K562 (cell line): ENCODE data around the gene DNAJC1. TPM values are rescaled to one million over a fixed set of nuclear protein-coding genes. Genes with fewer than 3 reads are reported as not detected.

ENCODE experiments used
- ATAC-seq: fragments of 200-7000 bp; cut with Tn5 transposase; 3 replicates; pipeline ENCODE4 v1.9.1; 2020; ENCODE audit warnings: moderate library complexity
- BruUV-seq: library from RNA; stranded (reverse); fragments of 400-500 nt; replicated peaks from 2 replicates; lab custom pipeline; 2021; lab: Mats Ljungman, UMichigan
- CTCF ChIA-PET: fragments of 300-600 bp; formaldehyde crosslinking; extraction: SDS; loops from one replicate; lab custom pipeline; 2021; ENCODE audit warnings: low intra/inter-chr PET ratio; lab: Yijun Ruan, JAX
- POLR2A ChIA-PET: fragments of 300-600, 350-650 bp; sonication (Branson Sonifier 250); formaldehyde crosslinking; extraction: SDS; loops from one replicate; lab custom pipeline; 2021; ENCODE audit warnings: antibody characterized with exemption, inconsistent platforms; lab: Yijun Ruan, JAX
- DNase-seq, 4 experiments: peaks; one replicate each; pipeline versions ENCODE4 v3.0.0 to v3.0.0-alpha.2; 2011 to 2018; ENCODE audit warnings: low spot score in 3 of 4, mixed read lengths in 3 of 4; ENCODE audit errors: extremely low read depth in 1 of 4
- FAIRE-seq: peaks from 2 replicates; lab custom pipeline; 2011; peaks lifted over from hg19 to GRCh38; lab: Jason Lieb, UNC
- H2AFZ ChIP-seq: 2 replicates; pipeline ENCODE4 v1.6.0; 2011; ENCODE audit warnings: low read depth, low read length, control low read depth, inconsistent platforms
- H3K27ac ChIP-seq: fragments of 200-600 bp; 3 replicates; pipeline ENCODE4 v1.8.0; 2011; ENCODE audit warnings: low read depth, mild to moderate bottlenecking, control low read depth, inconsistent platforms, low read length, moderate library complexity, mixed read lengths; ENCODE audit errors: extremely low read depth
- H3K27me3 ChIP-seq, 2 experiments: fragments of 300-600 bp in 1 of 2; 2 replicates in 1 of 2; 3 replicates in 1 of 2; pipeline versions ENCODE4 v1.6.0 to v1.8.0; 2011; ENCODE audit warnings: inconsistent platforms in 2 of 2, low read length in 2 of 2, mild to moderate bottlenecking in 1 of 2, mixed read lengths in 1 of 2, moderate library complexity in 1 of 2; ENCODE audit not compliant: control insufficient read depth in 2 of 2, insufficient read depth in 2 of 2
- H3K36me3 ChIP-seq: fragments of 300-600 bp; 3 replicates; pipeline ENCODE4 v1.8.0; 2011; ENCODE audit warnings: mild to moderate bottlenecking, low read length, inconsistent platforms; ENCODE audit not compliant: control insufficient read depth, insufficient read depth
- H3K4me1 ChIP-seq, 2 experiments: fragments of 200-600 bp in 1 of 2; replicated peaks in 1 of 2; 2 replicates in 1 of 2; 3 replicates in 1 of 2; pipeline versions ENCODE4 v1.5.1 to v1.8.0; 2011; ENCODE audit warnings: inconsistent platforms in 2 of 2, low read length in 2 of 2, mild to moderate bottlenecking in 1 of 2, mixed read lengths in 1 of 2, moderate library complexity in 1 of 2; ENCODE audit not compliant: control insufficient read depth in 2 of 2, insufficient read depth in 2 of 2
- H3K4me2 ChIP-seq: 2 replicates; pipeline ENCODE4 v1.6.1; 2011; ENCODE audit warnings: low read length, control low read depth, inconsistent platforms, mixed read lengths; ENCODE audit not compliant: insufficient read depth
- H3K4me3 ChIP-seq: fragments of 200-600 bp; sonication (generic), shearing (Covaris generic); 2 replicates; pipeline ENCODE4 v1.5.1; 2016; ENCODE audit warnings: control low read depth, inconsistent platforms
- H3K79me2 ChIP-seq: fragments of 200-600 bp; 3 replicates; pipeline ENCODE4 v1.8.0; 2011; ENCODE audit warnings: low read length, inconsistent platforms; ENCODE audit not compliant: control insufficient read depth, insufficient read depth
- H3K9ac ChIP-seq, 2 experiments: 2 replicates each; pipeline versions ENCODE4 v1.6.0 to v1.6.1; 2011; ENCODE audit warnings: low read depth in 2 of 2, low read length in 2 of 2, control low read depth in 1 of 2, inconsistent platforms in 1 of 2, mild to moderate bottlenecking in 1 of 2, mixed read lengths in 1 of 2; ENCODE audit not compliant: insufficient read depth in 1 of 2
- H3K9me1 ChIP-seq: one replicate; pipeline ENCODE4 v1.6.0; 2011; ENCODE audit warnings: inconsistent platforms, mild to moderate bottlenecking, low read length, moderate library complexity; ENCODE audit not compliant: control insufficient read depth, insufficient read depth
- H3K9me3 ChIP-seq: replicated peaks from 2 replicates; pipeline ENCODE4 v1.5.1; 2011; ENCODE audit warnings: low read depth, low read length, inconsistent platforms; ENCODE audit not compliant: control insufficient read depth, insufficient read depth
- H4K20me1 ChIP-seq: replicated peaks from 2 replicates; pipeline ENCODE4 v1.6.1; 2011; ENCODE audit warnings: low read length, inconsistent platforms, mixed read lengths; ENCODE audit not compliant: control insufficient read depth, insufficient read depth
- FOXJ2 ChIP-seq: fragments of 200-800 bp; sonication (Bioruptor generic); IDR thresholded peaks from 2 replicates; pipeline ENCODE4 v1.6.1; 2016; ENCODE audit warnings: missing genetic modification characterization, missing compliant biosample characterization
- GATAD2A ChIP-seq: fragments of 450-650 bp; IDR thresholded peaks from 2 replicates; pipeline ENCODE4 v1.6.1; 2017
- ZNF165 ChIP-seq: fragments of 250-450 bp; sonication (Bioruptor Pico); IDR thresholded peaks from 2 replicates; pipeline ENCODE4 v1.4.0; 2020; ENCODE audit warnings: borderline replicate concordance
- ZNF232 ChIP-seq: sonication (generic); formaldehyde crosslinking; IDR thresholded peaks from 2 replicates; pipeline ENCODE4 v1.8.0; 2022; ENCODE audit warnings: mild to moderate bottlenecking, missing genetic modification reagents
- WGBS: fragments of 100-300 bp; shearing (Covaris generic); methylation state at CpG from one replicate; pipeline ENCODE4 v1.1.6; 2016; ENCODE audit warnings: low coverage, mixed read lengths; ENCODE audit not compliant: insufficient coverage; ENCODE audit errors: missing lambda C conversion rate; 5-methylcytosine and 5-hydroxymethylcytosine counted together
- in situ Hi-C: fragments of 300-500 bp; cut with MboI; formaldehyde crosslinking; loops from 4 replicates; pipeline ENCODE4 v1.15.0; 2018; ENCODE audit warnings: inconsistent platforms, mixed read lengths
- intact Hi-C: fragments of 100-400 bp; cut with micrococcal nuclease; formaldehyde crosslinking; loops from 2 replicates; pipeline ENCODE4 v1.14.2; 2022
- polyA plus RNA-seq, 8 experiments: library from polyadenylated mRNA; depleted of rRNA in 4 of 8; stranded (reverse) in 5 of 8; unstranded in 3 of 8; fragments of >200 nt; fragmentation: Nextera tagmentation in 2 of 8; fragmentation: Illumina TruSeq in 1 of 8; extraction: Ambion mirVana in 2 of 8; extraction: Trizol in 1 of 8; gene quantifications; 2 replicates each; pipeline versions ENCODE4 v1.2.1 to v1.2.3, GENCODE V29; 2011 to 2014; ENCODE audit warnings: inconsistent platforms in 1 of 8, missing spikeins in 1 of 8
- total RNA-seq, 7 experiments: library from RNA; depleted of rRNA in 6 of 7; stranded (reverse); fragments of >200 nt in 6 of 7; fragmentation: Illumina TruSeq in 2 of 7; extraction: Trizol in 2 of 7; gene quantifications; 2 replicates each; pipeline versions ENCODE4 v1.2.1 to v1.2.3, GENCODE V29; 2011 to 2021; ENCODE audit warnings: low replicate concordance in 1 of 7
- TF ChIP-seq, protein P1 (sequence below), 2 experiments: fragments of 450-650 bp; IDR thresholded peaks; 2 replicates each; pipeline ENCODE4 v1.6.1; 2018; ENCODE audit warnings: mild to moderate bottlenecking in 2 of 2, low read depth in 1 of 2; ENCODE audit not compliant: partially characterized antibody in 2 of 2
- TF ChIP-seq, protein P2 (sequence below): fragments of 450-650 bp; IDR thresholded peaks from 2 replicates; pipeline ENCODE4 v1.6.1; 2016; ENCODE audit warnings: mild to moderate bottlenecking, moderate library complexity

The DNAJC1 gene
- total and polyA plus RNA-seq, 9 of the 15 experiments (the other 6 are each of a cell fraction or from before 2014, with no cell fraction given): 5.4 to 77.6 (median 40.3) TPM

DNA sequence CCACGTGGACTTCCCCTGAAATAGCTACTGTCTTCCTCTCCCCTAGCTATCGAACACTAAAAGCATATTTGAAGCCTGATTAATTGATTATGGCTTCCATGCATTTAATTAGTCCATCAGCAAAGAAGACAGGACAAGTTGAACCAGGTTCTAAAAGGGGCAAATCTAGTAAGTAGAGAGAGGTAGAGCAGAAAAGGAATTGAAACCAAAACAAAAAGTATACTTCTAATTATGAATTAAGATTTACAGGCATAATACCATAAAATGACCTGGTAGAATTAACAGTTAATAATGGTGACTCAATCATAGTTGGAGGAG, 393 bp upstream of the DNAJC1 start:
- POLR2A ChIA-PET: interaction anchor here (0.5 to 2.5 kb wide), 13 partner anchors 9 to 848 kb away, joined by 3 to 15 read pairs (median 3); partner anchors contain the start of gene COMMD3
- Histone ChIP-seq H3K79me2 (peaks cover 43% of the 10 kb centered on the region), H4K20me1 (no peaks in the 10 kb centered on the region), H2AFZ (peak overlapping the region; percentile 87), H3K4me2 (peak overlapping the region; percentile 92), H3K4me3 (peak overlapping the region; percentile 85), H3K27ac (peak overlapping the region; percentile 87), H3K9me3 (no peaks in the 10 kb centered on the region), H3K9ac (peak overlapping the region; percentile 86 to 98), H3K4me1 (peaks cover 8 to 21% of the 10 kb centered on the region in 2 experiments), H3K9me1 (no peaks in the 10 kb centered on the region), H3K27me3 (no peaks in the 10 kb centered on the region), H3K36me3 (no peaks in the 10 kb centered on the region; the same call in 2 of the 3 replicates)
- ATAC-seq (no peak), DNase-seq (no peak), FAIRE-seq (no peak)
- CTCF ChIA-PET: interaction anchor here (0.6 kb wide), 1 partner anchor 13 kb away, joined by 3 read pairs; no protein-coding TSS in a partner anchor
- whole genome bisulfite sequencing: 5% methylated on average over 2 of the region's 2 CpGs
- intact Hi-C loops: loop anchor here (5.0 kb wide), 1 partner anchor 128 kb away; no protein-coding TSS in a partner anchor
- in situ Hi-C loops: loop anchor here (10.0 kb wide), 1 partner anchor 1061 kb away; no protein-coding TSS in a partner anchor
- TSS peak; percentile 79 for BruUV-seq
- peak; percentile 65 for TF ChIP-seq FOXJ2 (tag)
- 0 out of 2 replicates have a peak, but pooled peaks have one; percentile 37 for TF ChIP-seq GATAD2A
- TF ChIP-seq, protein P1, sequence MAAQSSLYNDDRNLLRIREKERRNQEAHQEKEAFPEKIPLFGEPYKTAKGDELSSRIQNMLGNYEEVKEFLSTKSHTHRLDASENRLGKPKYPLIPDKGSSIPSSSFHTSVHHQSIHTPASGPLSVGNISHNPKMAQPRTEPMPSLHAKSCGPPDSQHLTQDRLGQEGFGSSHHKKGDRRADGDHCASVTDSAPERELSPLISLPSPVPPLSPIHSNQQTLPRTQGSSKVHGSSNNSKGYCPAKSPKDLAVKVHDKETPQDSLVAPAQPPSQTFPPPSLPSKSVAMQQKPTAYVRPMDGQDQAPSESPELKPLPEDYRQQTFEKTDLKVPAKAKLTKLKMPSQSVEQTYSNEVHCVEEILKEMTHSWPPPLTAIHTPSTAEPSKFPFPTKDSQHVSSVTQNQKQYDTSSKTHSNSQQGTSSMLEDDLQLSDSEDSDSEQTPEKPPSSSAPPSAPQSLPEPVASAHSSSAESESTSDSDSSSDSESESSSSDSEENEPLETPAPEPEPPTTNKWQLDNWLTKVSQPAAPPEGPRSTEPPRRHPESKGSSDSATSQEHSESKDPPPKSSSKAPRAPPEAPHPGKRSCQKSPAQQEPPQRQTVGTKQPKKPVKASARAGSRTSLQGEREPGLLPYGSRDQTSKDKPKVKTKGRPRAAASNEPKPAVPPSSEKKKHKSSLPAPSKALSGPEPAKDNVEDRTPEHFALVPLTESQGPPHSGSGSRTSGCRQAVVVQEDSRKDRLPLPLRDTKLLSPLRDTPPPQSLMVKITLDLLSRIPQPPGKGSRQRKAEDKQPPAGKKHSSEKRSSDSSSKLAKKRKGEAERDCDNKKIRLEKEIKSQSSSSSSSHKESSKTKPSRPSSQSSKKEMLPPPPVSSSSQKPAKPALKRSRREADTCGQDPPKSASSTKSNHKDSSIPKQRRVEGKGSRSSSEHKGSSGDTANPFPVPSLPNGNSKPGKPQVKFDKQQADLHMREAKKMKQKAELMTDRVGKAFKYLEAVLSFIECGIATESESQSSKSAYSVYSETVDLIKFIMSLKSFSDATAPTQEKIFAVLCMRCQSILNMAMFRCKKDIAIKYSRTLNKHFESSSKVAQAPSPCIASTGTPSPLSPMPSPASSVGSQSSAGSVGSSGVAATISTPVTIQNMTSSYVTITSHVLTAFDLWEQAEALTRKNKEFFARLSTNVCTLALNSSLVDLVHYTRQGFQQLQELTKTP (IDR thresholded peaks at IDR 0.05; ENCODE audit: low read depth in 1 of 2, partially characterized antibody in 2 of 2): no peak
- TF ChIP-seq, protein P2, sequence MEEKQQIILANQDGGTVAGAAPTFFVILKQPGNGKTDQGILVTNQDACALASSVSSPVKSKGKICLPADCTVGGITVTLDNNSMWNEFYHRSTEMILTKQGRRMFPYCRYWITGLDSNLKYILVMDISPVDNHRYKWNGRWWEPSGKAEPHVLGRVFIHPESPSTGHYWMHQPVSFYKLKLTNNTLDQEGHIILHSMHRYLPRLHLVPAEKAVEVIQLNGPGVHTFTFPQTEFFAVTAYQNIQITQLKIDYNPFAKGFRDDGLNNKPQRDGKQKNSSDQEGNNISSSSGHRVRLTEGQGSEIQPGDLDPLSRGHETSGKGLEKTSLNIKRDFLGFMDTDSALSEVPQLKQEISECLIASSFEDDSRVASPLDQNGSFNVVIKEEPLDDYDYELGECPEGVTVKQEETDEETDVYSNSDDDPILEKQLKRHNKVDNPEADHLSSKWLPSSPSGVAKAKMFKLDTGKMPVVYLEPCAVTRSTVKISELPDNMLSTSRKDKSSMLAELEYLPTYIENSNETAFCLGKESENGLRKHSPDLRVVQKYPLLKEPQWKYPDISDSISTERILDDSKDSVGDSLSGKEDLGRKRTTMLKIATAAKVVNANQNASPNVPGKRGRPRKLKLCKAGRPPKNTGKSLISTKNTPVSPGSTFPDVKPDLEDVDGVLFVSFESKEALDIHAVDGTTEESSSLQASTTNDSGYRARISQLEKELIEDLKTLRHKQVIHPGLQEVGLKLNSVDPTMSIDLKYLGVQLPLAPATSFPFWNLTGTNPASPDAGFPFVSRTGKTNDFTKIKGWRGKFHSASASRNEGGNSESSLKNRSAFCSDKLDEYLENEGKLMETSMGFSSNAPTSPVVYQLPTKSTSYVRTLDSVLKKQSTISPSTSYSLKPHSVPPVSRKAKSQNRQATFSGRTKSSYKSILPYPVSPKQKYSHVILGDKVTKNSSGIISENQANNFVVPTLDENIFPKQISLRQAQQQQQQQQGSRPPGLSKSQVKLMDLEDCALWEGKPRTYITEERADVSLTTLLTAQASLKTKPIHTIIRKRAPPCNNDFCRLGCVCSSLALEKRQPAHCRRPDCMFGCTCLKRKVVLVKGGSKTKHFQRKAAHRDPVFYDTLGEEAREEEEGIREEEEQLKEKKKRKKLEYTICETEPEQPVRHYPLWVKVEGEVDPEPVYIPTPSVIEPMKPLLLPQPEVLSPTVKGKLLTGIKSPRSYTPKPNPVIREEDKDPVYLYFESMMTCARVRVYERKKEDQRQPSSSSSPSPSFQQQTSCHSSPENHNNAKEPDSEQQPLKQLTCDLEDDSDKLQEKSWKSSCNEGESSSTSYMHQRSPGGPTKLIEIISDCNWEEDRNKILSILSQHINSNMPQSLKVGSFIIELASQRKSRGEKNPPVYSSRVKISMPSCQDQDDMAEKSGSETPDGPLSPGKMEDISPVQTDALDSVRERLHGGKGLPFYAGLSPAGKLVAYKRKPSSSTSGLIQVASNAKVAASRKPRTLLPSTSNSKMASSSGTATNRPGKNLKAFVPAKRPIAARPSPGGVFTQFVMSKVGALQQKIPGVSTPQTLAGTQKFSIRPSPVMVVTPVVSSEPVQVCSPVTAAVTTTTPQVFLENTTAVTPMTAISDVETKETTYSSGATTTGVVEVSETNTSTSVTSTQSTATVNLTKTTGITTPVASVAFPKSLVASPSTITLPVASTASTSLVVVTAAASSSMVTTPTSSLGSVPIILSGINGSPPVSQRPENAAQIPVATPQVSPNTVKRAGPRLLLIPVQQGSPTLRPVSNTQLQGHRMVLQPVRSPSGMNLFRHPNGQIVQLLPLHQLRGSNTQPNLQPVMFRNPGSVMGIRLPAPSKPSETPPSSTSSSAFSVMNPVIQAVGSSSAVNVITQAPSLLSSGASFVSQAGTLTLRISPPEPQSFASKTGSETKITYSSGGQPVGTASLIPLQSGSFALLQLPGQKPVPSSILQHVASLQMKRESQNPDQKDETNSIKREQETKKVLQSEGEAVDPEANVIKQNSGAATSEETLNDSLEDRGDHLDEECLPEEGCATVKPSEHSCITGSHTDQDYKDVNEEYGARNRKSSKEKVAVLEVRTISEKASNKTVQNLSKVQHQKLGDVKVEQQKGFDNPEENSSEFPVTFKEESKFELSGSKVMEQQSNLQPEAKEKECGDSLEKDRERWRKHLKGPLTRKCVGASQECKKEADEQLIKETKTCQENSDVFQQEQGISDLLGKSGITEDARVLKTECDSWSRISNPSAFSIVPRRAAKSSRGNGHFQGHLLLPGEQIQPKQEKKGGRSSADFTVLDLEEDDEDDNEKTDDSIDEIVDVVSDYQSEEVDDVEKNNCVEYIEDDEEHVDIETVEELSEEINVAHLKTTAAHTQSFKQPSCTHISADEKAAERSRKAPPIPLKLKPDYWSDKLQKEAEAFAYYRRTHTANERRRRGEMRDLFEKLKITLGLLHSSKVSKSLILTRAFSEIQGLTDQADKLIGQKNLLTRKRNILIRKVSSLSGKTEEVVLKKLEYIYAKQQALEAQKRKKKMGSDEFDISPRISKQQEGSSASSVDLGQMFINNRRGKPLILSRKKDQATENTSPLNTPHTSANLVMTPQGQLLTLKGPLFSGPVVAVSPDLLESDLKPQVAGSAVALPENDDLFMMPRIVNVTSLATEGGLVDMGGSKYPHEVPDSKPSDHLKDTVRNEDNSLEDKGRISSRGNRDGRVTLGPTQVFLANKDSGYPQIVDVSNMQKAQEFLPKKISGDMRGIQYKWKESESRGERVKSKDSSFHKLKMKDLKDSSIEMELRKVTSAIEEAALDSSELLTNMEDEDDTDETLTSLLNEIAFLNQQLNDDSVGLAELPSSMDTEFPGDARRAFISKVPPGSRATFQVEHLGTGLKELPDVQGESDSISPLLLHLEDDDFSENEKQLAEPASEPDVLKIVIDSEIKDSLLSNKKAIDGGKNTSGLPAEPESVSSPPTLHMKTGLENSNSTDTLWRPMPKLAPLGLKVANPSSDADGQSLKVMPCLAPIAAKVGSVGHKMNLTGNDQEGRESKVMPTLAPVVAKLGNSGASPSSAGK: peak; percentile 70
- no peak for TF ChIP-seq ZNF165 (CRISPR knock-in tag)
- no peak for TF ChIP-seq ZNF232 (CRISPR knock-in tag)
